CD14-positive monocyte (primary cell): ENCODE data around the gene MYO5B. TPM values are rescaled to one million over a fixed set of nuclear protein-coding genes. Genes with fewer than 3 reads are reported as not detected.

Source experiments
- DNase-seq, 3 donors: peaks; one replicate each; pipeline ENCODE4 v3.0.0-alpha.2; 2011 to 2022
- H2AFZ ChIP-seq: 2 replicates; pipeline ENCODE4 v1.6.0; 2012; ENCODE audit warnings: mild to moderate bottlenecking, low read depth, low read length, inconsistent platforms; ENCODE audit not compliant: insufficient read depth, poor library complexity, severe bottlenecking
- H3K27ac ChIP-seq, 2 donors: 1 replicate in 1 of 2; 2 replicates in 1 of 2; pipeline ENCODE4 v1.5.1; 2012 to 2013; ENCODE audit warnings: low read length in 2 of 2, control low read depth in 1 of 2, inconsistent platforms in 1 of 2, low read depth in 1 of 2, mild to moderate bottlenecking in 1 of 2
- H3K27me3 ChIP-seq, 2 donors: one replicate each; pipeline versions ENCODE4 v1.6.0 to v1.6.1; 2011 to 2013; ENCODE audit warnings: low read length in 2 of 2; ENCODE audit not compliant: control insufficient read depth in 2 of 2, insufficient read depth in 2 of 2
- H3K36me3 ChIP-seq, 2 donors: replicated peaks in 1 of 2; 1 replicate in 1 of 2; 2 replicates in 1 of 2; pipeline versions ENCODE4 v1.5.1 to v1.6.1; 2012 to 2013; ENCODE audit warnings: low read length in 2 of 2, control low read depth in 1 of 2, inconsistent platforms in 1 of 2, mild to moderate bottlenecking in 1 of 2; ENCODE audit not compliant: insufficient read depth in 2 of 2, control insufficient read depth in 1 of 2
- H3K4me1 ChIP-seq, 2 donors: 1 replicate in 1 of 2; 2 replicates in 1 of 2; pipeline versions ENCODE4 v1.5.1 to v1.6.1; 2012 to 2013; ENCODE audit warnings: low read length in 2 of 2, control low read depth in 1 of 2, inconsistent platforms in 1 of 2, mild to moderate bottlenecking in 1 of 2, moderate library complexity in 1 of 2; ENCODE audit not compliant: insufficient read depth in 2 of 2, control insufficient read depth in 1 of 2
- H3K4me2 ChIP-seq: replicated peaks from 2 replicates; pipeline ENCODE3; 2012; ENCODE audit warnings: low read length, moderate library complexity, mild to moderate bottlenecking; ENCODE audit not compliant: poor library complexity, severe bottlenecking; ENCODE audit errors: extremely low read depth
- H3K4me3 ChIP-seq, 3 experiments: fragments of 200-600 bp in 1 of 3; sonication (generic) in 1 of 3; replicated peaks in 1 of 3; 1 replicate in 2 of 3; 2 replicates in 1 of 3; pipeline ENCODE4 v1.5.1; 2011 to 2013; ENCODE audit warnings: low read length in 3 of 3, mild to moderate bottlenecking in 3 of 3, control low read depth in 2 of 3, low read depth in 2 of 3, inconsistent platforms in 1 of 3, moderate library complexity in 1 of 3
- H3K79me2 ChIP-seq: 2 replicates; pipeline ENCODE4 v1.6.0; 2012; ENCODE audit warnings: mild to moderate bottlenecking, control low read depth, inconsistent platforms, low read length, moderate library complexity; ENCODE audit not compliant: insufficient read depth
- H3K9ac ChIP-seq: 2 replicates; pipeline ENCODE4 v1.6.0; 2017; ENCODE audit warnings: low read length, mild to moderate bottlenecking; ENCODE audit not compliant: insufficient read depth, poor library complexity, severe bottlenecking
- H3K9me3 ChIP-seq, 2 donors: replicated peaks in 1 of 2; 1 replicate in 1 of 2; 2 replicates in 1 of 2; pipeline versions ENCODE4 v1.5.1 to v1.6.1; 2012 to 2013; ENCODE audit warnings: low read length in 2 of 2, control low read depth in 1 of 2; ENCODE audit not compliant: control insufficient read depth in 1 of 2, insufficient read depth in 1 of 2
- H4K20me1 ChIP-seq: 2 replicates; pipeline ENCODE4 v1.6.0; 2012; ENCODE audit warnings: mild to moderate bottlenecking, low read length, control low read depth, moderate library complexity; ENCODE audit not compliant: insufficient read depth
- H3K27ac Mint-ChIP-seq, 7 donors: one replicate each; pipeline ENCODE4 v1.8.0; 2020; ENCODE audit warnings: mild to moderate bottlenecking in 7 of 7, mixed read lengths in 7 of 7, moderate library complexity in 6 of 7, inconsistent platforms in 2 of 7
- H3K27me3 Mint-ChIP-seq, 3 donors: one replicate each; pipeline ENCODE4 v1.8.0; 2021 to 2022; ENCODE audit warnings: low read depth in 3 of 3, mild to moderate bottlenecking in 3 of 3, mixed read lengths in 3 of 3, moderate library complexity in 3 of 3, inconsistent platforms in 1 of 3
- H3K36me3 Mint-ChIP-seq, 2 donors: one replicate each; pipeline ENCODE4 v1.8.0; 2020; ENCODE audit warnings: mixed read lengths in 2 of 2, inconsistent platforms in 1 of 2, mild to moderate bottlenecking in 1 of 2
- H3K4me1 Mint-ChIP-seq: one replicate; pipeline ENCODE4 v1.8.0; 2020; ENCODE audit warnings: mild to moderate bottlenecking, mixed read lengths
- H3K4me3 Mint-ChIP-seq, 2 donors: one replicate each; pipeline ENCODE4 v1.8.0; 2020; ENCODE audit warnings: mild to moderate bottlenecking in 2 of 2, mixed read lengths in 2 of 2, moderate library complexity in 1 of 2
- H3K9me3 Mint-ChIP-seq, 7 donors: one replicate each; pipeline ENCODE4 v1.8.0; 2020 to 2022; ENCODE audit warnings: mixed read lengths in 7 of 7, mild to moderate bottlenecking in 6 of 7, moderate library complexity in 6 of 7, inconsistent platforms in 2 of 7
- WGBS: methylation state at CpG from one replicate; pipeline ENCODE4 v1.1.5; 2013; ENCODE audit warnings: missing lambda C conversion rate; ENCODE audit not compliant: insufficient coverage; 5-methylcytosine and 5-hydroxymethylcytosine counted together
- intact Hi-C, 2 donors: fragments of 100-400 bp; cut with micrococcal nuclease; formaldehyde crosslinking; loops; one replicate each; pipeline versions ENCODE4 v1.15.0 to v1.15.1; 2023
- polyA plus RNA-seq, 3 donors: library from polyadenylated mRNA; depleted of rRNA in 1 of 3; unstranded in 2 of 3; stranded (reverse) in 1 of 3; fragments of 300-500 nt in 2 of 3; fragments of >200 nt in 1 of 3; fragmentation: Illumina TruSeq in 2 of 3; gene quantifications; 1 replicate in 2 of 3; 2 replicates in 1 of 3; pipeline ENCODE4 v1.2.3, GENCODE V29; 2012 to 2021
- TF ChIP-seq, protein P1 (sequence below): fragments of 200-600 bp; IDR thresholded peaks from one replicate; pipeline ENCODE4 v1.8.0; 2022; ENCODE audit warnings: antibody characterized with exemption, mild to moderate bottlenecking

The MYO5B gene
- polyA plus RNA-seq, 3 donors, result 0.04 TPM; not detected in 2

DNA sequence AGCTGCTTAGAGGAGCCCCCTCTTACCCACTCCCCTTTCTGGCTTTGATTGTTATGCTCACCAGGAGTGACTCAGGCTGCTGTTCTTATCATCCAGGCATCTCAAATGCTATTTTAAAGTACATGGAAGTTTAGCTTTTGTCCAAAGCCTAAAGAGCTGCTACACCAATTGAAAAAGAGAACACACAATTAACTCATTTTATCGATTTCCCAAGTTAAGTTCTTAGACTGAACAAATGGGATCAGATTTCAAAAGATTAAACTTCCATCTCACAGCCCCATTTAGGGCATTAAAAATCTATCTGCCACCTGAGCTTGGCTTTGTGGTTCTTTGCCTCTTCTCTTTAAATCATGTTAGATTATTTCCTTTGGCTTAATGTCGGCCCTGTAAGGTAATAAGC lies 81.2 kb downstream of the MYO5B start:
- Histone ChIP-seq H2AFZ (no peak overlapping the region), H3K27ac (no peak overlapping the region), H3K27me3 (no peaks in the 10 kb centered on the region), H3K79me2 (no peaks in the 10 kb centered on the region), H3K4me3 (no peak overlapping the region), H4K20me1 (no peaks in the 10 kb centered on the region), H3K4me1 (no peaks in the 10 kb centered on the region), H3K4me2 (no peak overlapping the region), H3K9ac (no peak overlapping the region), H3K36me3 (no peaks in the 10 kb centered on the region), H3K9me3 (no peaks in the 10 kb centered on the region)
- no peak overlapping the region for H3K4me3 Mint-ChIP-seq
- no peak for DNase-seq
- peaks cover 2 to 6% (median 4%) of the 10 kb centered on the region in 3 donors for H3K27me3 Mint-ChIP-seq
- 33% methylated on average over 1 of the region's 2 CpGs for WGBS
- intact Hi-C loops, result no loop called here
- TF ChIP-seq, protein P1, sequence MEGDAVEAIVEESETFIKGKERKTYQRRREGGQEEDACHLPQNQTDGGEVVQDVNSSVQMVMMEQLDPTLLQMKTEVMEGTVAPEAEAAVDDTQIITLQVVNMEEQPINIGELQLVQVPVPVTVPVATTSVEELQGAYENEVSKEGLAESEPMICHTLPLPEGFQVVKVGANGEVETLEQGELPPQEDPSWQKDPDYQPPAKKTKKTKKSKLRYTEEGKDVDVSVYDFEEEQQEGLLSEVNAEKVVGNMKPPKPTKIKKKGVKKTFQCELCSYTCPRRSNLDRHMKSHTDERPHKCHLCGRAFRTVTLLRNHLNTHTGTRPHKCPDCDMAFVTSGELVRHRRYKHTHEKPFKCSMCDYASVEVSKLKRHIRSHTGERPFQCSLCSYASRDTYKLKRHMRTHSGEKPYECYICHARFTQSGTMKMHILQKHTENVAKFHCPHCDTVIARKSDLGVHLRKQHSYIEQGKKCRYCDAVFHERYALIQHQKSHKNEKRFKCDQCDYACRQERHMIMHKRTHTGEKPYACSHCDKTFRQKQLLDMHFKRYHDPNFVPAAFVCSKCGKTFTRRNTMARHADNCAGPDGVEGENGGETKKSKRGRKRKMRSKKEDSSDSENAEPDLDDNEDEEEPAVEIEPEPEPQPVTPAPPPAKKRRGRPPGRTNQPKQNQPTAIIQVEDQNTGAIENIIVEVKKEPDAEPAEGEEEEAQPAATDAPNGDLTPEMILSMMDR, result no peak
- H3K36me3 Mint-ChIP-seq, result no peaks in the 10 kb centered on the region
- H3K27ac Mint-ChIP-seq, result no peak overlapping the region
- no peaks in the 10 kb centered on the region for H3K4me1 Mint-ChIP-seq
- H3K9me3 Mint-ChIP-seq, result peaks cover 0 to 2% (median 0%) of the 10 kb centered on the region in 7 donors

DNA sequence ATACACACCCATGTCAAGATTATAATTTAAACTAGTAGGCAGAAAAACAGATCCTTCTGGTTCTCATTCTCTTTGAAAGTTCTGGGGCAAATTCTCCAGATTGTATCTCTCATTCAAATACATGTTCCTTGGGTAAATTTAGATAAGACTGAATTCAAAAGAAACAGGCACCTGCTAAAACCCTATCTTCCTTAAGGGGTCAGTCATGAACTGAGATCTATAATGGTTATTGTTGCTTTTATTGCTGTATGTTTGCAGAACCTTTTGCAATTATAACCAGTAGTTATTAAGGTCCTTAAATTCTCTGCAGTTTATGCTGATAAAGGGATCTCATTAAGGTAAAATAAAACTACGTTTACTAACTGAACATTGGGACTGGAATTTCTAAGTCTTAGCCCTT lies 83.5 kb downstream of the MYO5B start:
- no peaks in the 10 kb centered on the region for H3K79me2 ChIP-seq
- H3K4me1 Mint-ChIP-seq, result no peaks in the 10 kb centered on the region
- H3K9me3 ChIP-seq, result no peaks in the 10 kb centered on the region
- H3K27ac ChIP-seq, result no peak overlapping the region
- H3K27ac Mint-ChIP-seq, result no peak overlapping the region
- 100% methylated on average over 1 of the region's 1 CpG for WGBS
- intact Hi-C loops, result no loop called here
- H3K27me3 Mint-ChIP-seq, result peaks cover 0 to 6% (median 4%) of the 10 kb centered on the region in 3 donors
- peaks cover 0 to 2% (median 0%) of the 10 kb centered on the region in 7 donors for H3K9me3 Mint-ChIP-seq
- no peak overlapping the region for H3K9ac ChIP-seq
- no peak for DNase-seq
- no peak overlapping the region for H3K4me3 Mint-ChIP-seq
- no peaks in the 10 kb centered on the region for H3K27me3 ChIP-seq
- H3K4me3 ChIP-seq, result no peak overlapping the region
- no peaks in the 10 kb centered on the region for H3K4me1 ChIP-seq
- no peaks in the 10 kb centered on the region for H4K20me1 ChIP-seq
- H3K4me2 ChIP-seq, result no peak overlapping the region
- TF ChIP-seq, protein P1, result no peak
- H2AFZ ChIP-seq, result no peak overlapping the region
- H3K36me3 ChIP-seq, result no peaks in the 10 kb centered on the region
- no peaks in the 10 kb centered on the region for H3K36me3 Mint-ChIP-seq
